H1 (cell line): ENCODE results near the gene CTH. TPM values are rescaled to one million over a fixed set of nuclear protein-coding genes. Genes with fewer than 3 reads are reported as not detected.
A peak's percentile ranks its signal among the peaks of the same experiment; 100 is the strongest.

Source experiments
- CTCF ChIA-PET: fragments of 300-600 bp; sonication (Branson Sonifier 250); formaldehyde crosslinking; loops from one replicate; lab custom pipeline; 2021; ENCODE audit not compliant: partially characterized antibody; lab: Charles Lee
- POLR2A ChIA-PET: fragments of 300-600 bp; sonication (Branson Sonifier 250); formaldehyde crosslinking; loops from one replicate; lab custom pipeline; 2021; ENCODE audit warnings: inconsistent platforms; ENCODE audit not compliant: partially characterized antibody; lab: Charles Lee
- DNase-seq, 2 experiments: peaks; one replicate each; pipeline versions ENCODE4 v3.0.0 to v3.0.0-alpha.2; 2010 to 2022; ENCODE audit warnings: low spot score in 2 of 2, low read depth in 1 of 2, mixed read lengths in 1 of 2
- FAIRE-seq: peaks from 2 replicates; lab custom pipeline; 2011; peaks lifted over from hg19 to GRCh38; lab: Jason Lieb, UNC
- H2AFZ ChIP-seq: 2 replicates; pipeline ENCODE4 v1.8.1; 2012; ENCODE audit warnings: low read length, inconsistent platforms
- H2AK5ac ChIP-seq: 2 replicates; pipeline ENCODE4 v1.6.1; 2013; ENCODE audit warnings: low read depth, low read length
- H2BK120ac ChIP-seq: replicated peaks from 2 replicates; pipeline ENCODE3; 2013; ENCODE audit warnings: low read depth, low read length, inconsistent platforms
- H2BK12ac ChIP-seq: 2 replicates; pipeline ENCODE4 v1.6.1; 2013; ENCODE audit warnings: low read depth, low read length
- H2BK15ac ChIP-seq: 2 replicates; pipeline ENCODE4 v1.6.1; 2013; ENCODE audit warnings: low read length
- H2BK20ac ChIP-seq: 2 replicates; pipeline ENCODE4 v1.6.1; 2013; ENCODE audit warnings: low read length
- H2BK5ac ChIP-seq: 2 replicates; pipeline ENCODE4 v1.6.1; 2013; ENCODE audit warnings: low read depth, low read length
- H3K14ac ChIP-seq: 2 replicates; pipeline ENCODE4 v1.6.1; 2013; ENCODE audit warnings: inconsistent platforms; ENCODE audit not compliant: insufficient read length
- H3K18ac ChIP-seq: 2 replicates; pipeline ENCODE4 v1.6.1; 2013; ENCODE audit warnings: low read length; ENCODE audit errors: extremely low read depth
- H3K23ac ChIP-seq: 2 replicates; pipeline ENCODE4 v1.6.1; 2013; ENCODE audit warnings: inconsistent platforms; ENCODE audit not compliant: insufficient read length
- H3K23me2 ChIP-seq: 2 replicates; pipeline ENCODE4 v1.6.1; 2013; ENCODE audit warnings: low read depth, low read length
- H3K27ac ChIP-seq: 2 replicates; pipeline ENCODE4 v1.6.1; 2011; ENCODE audit warnings: low read depth, low read length, inconsistent platforms
- H3K27me3 ChIP-seq, 4 experiments: replicated peaks in 1 of 4; 1 replicate in 1 of 4; 2 replicates in 3 of 4; pipeline versions ENCODE4 v1.6.1 to v1.8.1; 2011 to 2013; ENCODE audit warnings: low read length in 3 of 4, mild to moderate bottlenecking in 3 of 4, inconsistent platforms in 2 of 4, mixed read lengths in 2 of 4, moderate library complexity in 1 of 4; ENCODE audit not compliant: control insufficient read depth in 3 of 4, insufficient read depth in 3 of 4; ENCODE audit errors: extremely low read depth in 1 of 4
- H3K36me3 ChIP-seq, 4 experiments: 2 replicates each; pipeline versions ENCODE4 v1.6.1 to v1.8.1; 2011 to 2013; ENCODE audit warnings: mild to moderate bottlenecking in 4 of 4, low read length in 3 of 4, moderate library complexity in 2 of 4, control low read depth in 1 of 4, inconsistent platforms in 1 of 4; ENCODE audit not compliant: insufficient read depth in 4 of 4, control insufficient read depth in 2 of 4
- H3K4ac ChIP-seq: replicated peaks from 2 replicates; pipeline ENCODE3; 2013; ENCODE audit warnings: low read length, low read depth, mixed read lengths, inconsistent platforms; ENCODE audit not compliant: insufficient read length
- H3K4me1 ChIP-seq, 4 experiments: replicated peaks in 1 of 4; 1 replicate in 1 of 4; 2 replicates in 3 of 4; pipeline versions ENCODE4 v1.6.1 to v1.8.1; 2011 to 2013; ENCODE audit warnings: low read length in 3 of 4, inconsistent platforms in 2 of 4, mixed read lengths in 1 of 4; ENCODE audit not compliant: insufficient read depth in 4 of 4, control insufficient read depth in 3 of 4
- H3K4me2 ChIP-seq, 2 experiments: 2 replicates each; pipeline versions ENCODE4 v1.6.1 to v1.8.1; 2011 to 2013; ENCODE audit warnings: low read depth in 2 of 2, low read length in 2 of 2, control low read depth in 1 of 2, inconsistent platforms in 1 of 2, mild to moderate bottlenecking in 1 of 2; ENCODE audit not compliant: insufficient read depth in 1 of 2
- H3K4me3 ChIP-seq, 4 experiments: fragments of 200-600, 300-600 bp in 1 of 4; sonication (generic), shearing (Covaris generic), sonication (Bioruptor Twin) in 1 of 4; 2 replicates each; pipeline versions ENCODE4 v1.5.1 to v1.8.1; 2011 to 2016; ENCODE audit warnings: low read length in 4 of 4, low read depth in 3 of 4, control low read depth in 2 of 4, inconsistent platforms in 2 of 4, mild to moderate bottlenecking in 2 of 4, mixed read lengths in 1 of 4, moderate library complexity in 1 of 4; ENCODE audit not compliant: insufficient read depth in 2 of 4; ENCODE audit errors: extremely low read depth in 1 of 4
- H3K56ac ChIP-seq: replicated peaks from 2 replicates; pipeline ENCODE3; 2013; ENCODE audit warnings: low read depth, mild to moderate bottlenecking, mixed read lengths, low read length, inconsistent platforms; ENCODE audit not compliant: insufficient read length
- H3K79me1 ChIP-seq: 2 replicates; pipeline ENCODE4 v1.6.1; 2013; ENCODE audit warnings: low read depth, low read length, control low read depth
- H3K79me2 ChIP-seq, 2 experiments: 2 replicates each; pipeline versions ENCODE4 v1.6.1 to v1.8.1; 2012 to 2013; ENCODE audit warnings: low read length in 2 of 2, mild to moderate bottlenecking in 2 of 2, inconsistent platforms in 1 of 2; ENCODE audit not compliant: insufficient read depth in 2 of 2, control insufficient read depth in 1 of 2
- H3K9ac ChIP-seq, 4 experiments: replicated peaks in 1 of 4; 1 replicate in 1 of 4; 2 replicates in 3 of 4; pipeline versions ENCODE4 v1.6.1 to v1.8.1; 2011 to 2013; ENCODE audit warnings: low read depth in 3 of 4, low read length in 3 of 4, control low read depth in 2 of 4, mild to moderate bottlenecking in 2 of 4, moderate library complexity in 2 of 4, inconsistent platforms in 1 of 4; ENCODE audit errors: extremely low read depth in 1 of 4
- H3K9me3 ChIP-seq, 2 experiments: 2 replicates each; pipeline versions ENCODE4 v1.6.1 to v1.8.1; 2012 to 2013; ENCODE audit warnings: mild to moderate bottlenecking in 2 of 2, moderate library complexity in 2 of 2, control low read depth in 1 of 2, inconsistent platforms in 1 of 2, low read depth in 1 of 2, low read length in 1 of 2, mixed read lengths in 1 of 2; ENCODE audit not compliant: insufficient read depth in 2 of 2
- H4K20me1 ChIP-seq, 2 experiments: replicated peaks in 1 of 2; 2 replicates each; pipeline versions ENCODE3 to v1.8.1; 2011 to 2013; ENCODE audit warnings: inconsistent platforms in 2 of 2, low read length in 2 of 2, mild to moderate bottlenecking in 1 of 2; ENCODE audit not compliant: insufficient read depth in 2 of 2, control insufficient read depth in 1 of 2
- H4K5ac ChIP-seq: 2 replicates; pipeline ENCODE4 v1.6.1; 2013; ENCODE audit warnings: low read length, low read depth, mixed read lengths, inconsistent platforms; ENCODE audit not compliant: insufficient read length
- H4K8ac ChIP-seq: 2 replicates; pipeline ENCODE4 v1.8.0; 2013; ENCODE audit warnings: mild to moderate bottlenecking, moderate library complexity, low read length, inconsistent platforms; ENCODE audit not compliant: insufficient read depth; ENCODE audit errors: extremely low read depth
- H4K91ac ChIP-seq: replicated peaks from 2 replicates; pipeline ENCODE3; 2013; ENCODE audit warnings: low read length, mixed read lengths, inconsistent platforms; ENCODE audit not compliant: insufficient read length
- EP300 ChIP-seq, 2 experiments: IDR thresholded peaks; 1 replicate in 1 of 2; 2 replicates in 1 of 2; pipeline ENCODE4 v1.6.1; 2011 to 2012; ENCODE audit warnings: low read depth in 2 of 2, low read length in 2 of 2, mild to moderate bottlenecking in 2 of 2, borderline replicate concordance in 1 of 2, inconsistent platforms in 1 of 2, moderate library complexity in 1 of 2
- KDM5A ChIP-seq: fragments of 200-600 bp; IDR thresholded peaks from 2 replicates; pipeline ENCODE4 v1.7.1; 2012; ENCODE audit warnings: mild to moderate bottlenecking, low read length, inconsistent platforms, mixed read lengths
- ZNF274 ChIP-seq: IDR thresholded peaks from 2 replicates; pipeline ENCODE4 v1.7.0; 2012; ENCODE audit warnings: low read length, borderline replicate concordance; ENCODE audit errors: extremely low read depth
- WGBS, 2 experiments: shearing (Covaris generic) in 1 of 2; methylation state at CpG; one replicate each; pipeline versions ENCODE4 v1.1.6 to v1.1.7; 2013 to 2015; ENCODE audit warnings: low lambda C conversion rate in 2 of 2, mixed read lengths in 2 of 2, inconsistent platforms in 1 of 2, low coverage in 1 of 2, missing lambda C conversion rate in 1 of 2; ENCODE audit not compliant: insufficient replicate concordance in 2 of 2, insufficient coverage in 1 of 2, insufficient read length in 1 of 2; ENCODE audit errors: extremely low coverage in 1 of 2, missing lambda C conversion rate in 1 of 2; 5-methylcytosine and 5-hydroxymethylcytosine counted together
- polyA plus RNA-seq, 7 experiments: library from polyadenylated mRNA; depleted of rRNA in 3 of 7; stranded (reverse) in 5 of 7; unstranded in 2 of 7; fragments of >200 nt in 5 of 7; fragments of 200-250 nt in 2 of 7; gene quantifications; 1 replicate in 5 of 7; 2 replicates in 1 of 7; 4 replicates in 1 of 7; pipeline versions ENCODE4 v1.2.1 to v1.2.3, GENCODE V29; 2011 to 2013; ENCODE audit warnings: missing spikeins in 2 of 7, mixed read lengths in 2 of 7
- total RNA-seq: library from RNA; stranded (reverse); fragmentation: NEBNext Ultra II Directional; extraction: Animal tissue kit (Norgen Biotek cat#: 25700); gene quantifications from 2 replicates; pipeline ENCODE4 v1.2.1, GENCODE V29; 2021
- TF ChIP-seq, protein P1 (sequence below): IDR thresholded peaks from 2 replicates; pipeline ENCODE4 v1.6.1; 2012; ENCODE audit warnings: low read length, inconsistent platforms
- TF ChIP-seq, protein P2 (sequence below): IDR thresholded peaks from 2 replicates; pipeline ENCODE4 v1.6.1; 2011; ENCODE audit warnings: low read depth, mild to moderate bottlenecking, low read length; ENCODE audit not compliant: insufficient read depth
- TF ChIP-seq, protein P3 (sequence below), 3 experiments: IDR thresholded peaks; 1 replicate in 2 of 3; 2 replicates in 1 of 3; pipeline versions ENCODE4 v1.5.1 to v1.6.1; 2011; ENCODE audit warnings: low read length in 3 of 3, mild to moderate bottlenecking in 3 of 3, inconsistent platforms in 2 of 3, low read depth in 1 of 3, moderate library complexity in 1 of 3; ENCODE audit not compliant: insufficient read depth in 1 of 3; ENCODE audit errors: control extremely low read depth in 1 of 3
- TF ChIP-seq, protein P4 (sequence below): IDR thresholded peaks from 2 replicates; pipeline ENCODE4 v1.6.1; 2012; ENCODE audit warnings: inconsistent platforms

CTH gene
- total and polyA plus RNA-seq, 2 of the 8 experiments (the other 6 are each of a cell fraction or from before 2014, with no cell fraction given), result 31.7 to 33.2 TPM

DNA sequence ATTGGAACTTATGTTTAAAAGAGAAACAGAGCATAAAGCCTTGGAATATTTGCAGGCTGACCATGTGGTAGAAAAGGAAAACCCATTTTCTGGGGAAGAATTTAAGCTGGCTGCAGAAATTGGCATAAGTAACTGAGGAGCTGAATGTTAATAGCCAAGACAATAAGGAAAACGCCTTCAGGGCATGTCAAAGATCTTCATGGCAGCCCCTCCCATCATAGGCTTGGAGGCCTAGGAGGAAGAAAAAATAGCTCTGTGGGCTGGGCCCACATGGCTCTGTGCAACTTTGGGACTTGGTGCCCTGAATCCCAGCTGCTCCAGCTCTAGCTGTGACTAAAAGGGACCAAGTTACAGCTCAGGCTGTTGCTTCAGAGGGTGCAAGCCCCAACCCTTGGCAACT lies 51.5 kb downstream of the CTH start:
- Histone ChIP-seq H3K9ac (no peak overlapping the region), H3K4me1 (no peaks in the 10 kb centered on the region), H3K4ac (no peak overlapping the region), H3K4me3 (no peak overlapping the region), H2BK20ac (no peak overlapping the region), H2BK5ac (0 out of 2 replicates have a peak overlapping the region, but pooled peaks have one; percentile 35), H4K91ac (no peak overlapping the region), H2BK120ac (no peak overlapping the region), H3K9me3 (no peaks in the 10 kb centered on the region), H2BK12ac (0 out of 2 replicates have a peak overlapping the region, but pooled peaks have one; percentile 17), H4K8ac (no peak overlapping the region), H3K14ac (no peak overlapping the region), H3K56ac (no peak overlapping the region), H4K20me1 (no peaks in the 10 kb centered on the region), H3K79me2 (no peaks in the 10 kb centered on the region), H4K5ac (no peak overlapping the region), H3K36me3 (no peaks in the 10 kb centered on the region), H2AFZ (no peak overlapping the region), H3K27me3 (no peaks in the 10 kb centered on the region), H3K18ac (no peak overlapping the region), H3K23me2 (no peaks in the 10 kb centered on the region), H3K27ac (no peak overlapping the region), H3K79me1 (no peaks in the 10 kb centered on the region), H2AK5ac (no peak overlapping the region), H3K23ac (no peak overlapping the region), H3K4me2 (no peak overlapping the region), H2BK15ac (no peak overlapping the region)
- no peak for DNase-seq
- no peak for FAIRE-seq
- ChIA-PET CTCF (interaction anchor here (0.5 to 1.5 kb wide), 3 partner anchors 25 to 181 kb away, joined by 3 read pairs; no protein-coding TSS in a partner anchor), POLR2A (interaction anchor here (1.9 kb wide), 1 partner anchor 51 kb away, joined by 7 read pairs; the partner anchor contains the start of gene CTH)
- 79% methylated on average over 1 of the region's 1 CpG; no CpG with 5 or more reads in 1 of the 2 experiments for WGBS, 2 experiments
- TF ChIP-seq, protein P1, sequence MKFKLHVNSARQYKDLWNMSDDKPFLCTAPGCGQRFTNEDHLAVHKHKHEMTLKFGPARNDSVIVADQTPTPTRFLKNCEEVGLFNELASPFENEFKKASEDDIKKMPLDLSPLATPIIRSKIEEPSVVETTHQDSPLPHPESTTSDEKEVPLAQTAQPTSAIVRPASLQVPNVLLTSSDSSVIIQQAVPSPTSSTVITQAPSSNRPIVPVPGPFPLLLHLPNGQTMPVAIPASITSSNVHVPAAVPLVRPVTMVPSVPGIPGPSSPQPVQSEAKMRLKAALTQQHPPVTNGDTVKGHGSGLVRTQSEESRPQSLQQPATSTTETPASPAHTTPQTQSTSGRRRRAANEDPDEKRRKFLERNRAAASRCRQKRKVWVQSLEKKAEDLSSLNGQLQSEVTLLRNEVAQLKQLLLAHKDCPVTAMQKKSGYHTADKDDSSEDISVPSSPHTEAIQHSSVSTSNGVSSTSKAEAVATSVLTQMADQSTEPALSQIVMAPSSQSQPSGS, result no peak
- TF ChIP-seq, protein P2, sequence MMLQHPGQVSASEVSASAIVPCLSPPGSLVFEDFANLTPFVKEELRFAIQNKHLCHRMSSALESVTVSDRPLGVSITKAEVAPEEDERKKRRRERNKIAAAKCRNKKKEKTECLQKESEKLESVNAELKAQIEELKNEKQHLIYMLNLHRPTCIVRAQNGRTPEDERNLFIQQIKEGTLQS, result no peak
- TF ChIP-seq, protein P3, sequence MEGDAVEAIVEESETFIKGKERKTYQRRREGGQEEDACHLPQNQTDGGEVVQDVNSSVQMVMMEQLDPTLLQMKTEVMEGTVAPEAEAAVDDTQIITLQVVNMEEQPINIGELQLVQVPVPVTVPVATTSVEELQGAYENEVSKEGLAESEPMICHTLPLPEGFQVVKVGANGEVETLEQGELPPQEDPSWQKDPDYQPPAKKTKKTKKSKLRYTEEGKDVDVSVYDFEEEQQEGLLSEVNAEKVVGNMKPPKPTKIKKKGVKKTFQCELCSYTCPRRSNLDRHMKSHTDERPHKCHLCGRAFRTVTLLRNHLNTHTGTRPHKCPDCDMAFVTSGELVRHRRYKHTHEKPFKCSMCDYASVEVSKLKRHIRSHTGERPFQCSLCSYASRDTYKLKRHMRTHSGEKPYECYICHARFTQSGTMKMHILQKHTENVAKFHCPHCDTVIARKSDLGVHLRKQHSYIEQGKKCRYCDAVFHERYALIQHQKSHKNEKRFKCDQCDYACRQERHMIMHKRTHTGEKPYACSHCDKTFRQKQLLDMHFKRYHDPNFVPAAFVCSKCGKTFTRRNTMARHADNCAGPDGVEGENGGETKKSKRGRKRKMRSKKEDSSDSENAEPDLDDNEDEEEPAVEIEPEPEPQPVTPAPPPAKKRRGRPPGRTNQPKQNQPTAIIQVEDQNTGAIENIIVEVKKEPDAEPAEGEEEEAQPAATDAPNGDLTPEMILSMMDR (IDR thresholded peaks at IDR 0.05; ENCODE audit: control extremely low read depth in 1 of 3, insufficient read depth in 1 of 3, low read depth in 1 of 3, low read length in 3 of 3), result no peak
- TF ChIP-seq ZNF274, result no peak
- TF ChIP-seq EP300 (IDR thresholded peaks at IDR 0.05; ENCODE audit: borderline replicate concordance in 1 of 2, low read depth in 2 of 2, low read length in 2 of 2), result no peak
- no peak for TF ChIP-seq KDM5A
- TF ChIP-seq, protein P4, sequence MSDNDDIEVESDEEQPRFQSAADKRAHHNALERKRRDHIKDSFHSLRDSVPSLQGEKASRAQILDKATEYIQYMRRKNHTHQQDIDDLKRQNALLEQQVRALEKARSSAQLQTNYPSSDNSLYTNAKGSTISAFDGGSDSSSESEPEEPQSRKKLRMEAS, result no peak
